ENCODE data around the gene SPARCL1.

SPARCL1 gene

DNA sequence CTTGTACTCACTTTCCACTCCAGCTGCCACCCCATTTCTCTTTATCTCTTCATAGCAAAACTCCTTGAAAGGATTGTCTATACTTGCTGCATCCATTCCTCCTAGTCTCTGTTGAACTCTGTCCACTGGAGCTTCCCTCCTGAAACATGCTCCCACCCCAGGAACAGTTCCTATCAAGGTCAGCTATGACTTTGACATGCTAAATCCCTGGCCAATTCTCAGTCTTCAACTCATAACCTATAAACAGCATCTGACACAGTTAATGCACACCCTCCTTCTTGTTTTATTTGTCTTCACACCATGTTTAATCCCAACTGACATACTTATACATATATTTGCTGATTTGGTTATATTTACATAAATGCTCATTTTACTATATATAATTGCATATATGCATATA is 47.8 kb downstream of the SPARCL1 start:
- TF ChIP-seq, protein P1, sequence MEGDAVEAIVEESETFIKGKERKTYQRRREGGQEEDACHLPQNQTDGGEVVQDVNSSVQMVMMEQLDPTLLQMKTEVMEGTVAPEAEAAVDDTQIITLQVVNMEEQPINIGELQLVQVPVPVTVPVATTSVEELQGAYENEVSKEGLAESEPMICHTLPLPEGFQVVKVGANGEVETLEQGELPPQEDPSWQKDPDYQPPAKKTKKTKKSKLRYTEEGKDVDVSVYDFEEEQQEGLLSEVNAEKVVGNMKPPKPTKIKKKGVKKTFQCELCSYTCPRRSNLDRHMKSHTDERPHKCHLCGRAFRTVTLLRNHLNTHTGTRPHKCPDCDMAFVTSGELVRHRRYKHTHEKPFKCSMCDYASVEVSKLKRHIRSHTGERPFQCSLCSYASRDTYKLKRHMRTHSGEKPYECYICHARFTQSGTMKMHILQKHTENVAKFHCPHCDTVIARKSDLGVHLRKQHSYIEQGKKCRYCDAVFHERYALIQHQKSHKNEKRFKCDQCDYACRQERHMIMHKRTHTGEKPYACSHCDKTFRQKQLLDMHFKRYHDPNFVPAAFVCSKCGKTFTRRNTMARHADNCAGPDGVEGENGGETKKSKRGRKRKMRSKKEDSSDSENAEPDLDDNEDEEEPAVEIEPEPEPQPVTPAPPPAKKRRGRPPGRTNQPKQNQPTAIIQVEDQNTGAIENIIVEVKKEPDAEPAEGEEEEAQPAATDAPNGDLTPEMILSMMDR (IDR thresholded peaks at IDR 0.05; ENCODE audit: borderline replicate concordance, insufficient read depth, low read depth, low read length): no peak
- H3K4me3 ChIP-seq (ENCODE audit: low read depth, low read length): no peak overlapping the region

GRCh38 chr4:87478732-87479250 is 50.4 kb downstream of the SPARCL1 start:
- TF ChIP-seq, protein P1 (IDR thresholded peaks at IDR 0.05; ENCODE audit: borderline replicate concordance, insufficient read depth, low read depth, low read length): no peak
- no peak overlapping the region for H3K4me3 ChIP-seq (ENCODE audit: low read depth, low read length)

DNA sequence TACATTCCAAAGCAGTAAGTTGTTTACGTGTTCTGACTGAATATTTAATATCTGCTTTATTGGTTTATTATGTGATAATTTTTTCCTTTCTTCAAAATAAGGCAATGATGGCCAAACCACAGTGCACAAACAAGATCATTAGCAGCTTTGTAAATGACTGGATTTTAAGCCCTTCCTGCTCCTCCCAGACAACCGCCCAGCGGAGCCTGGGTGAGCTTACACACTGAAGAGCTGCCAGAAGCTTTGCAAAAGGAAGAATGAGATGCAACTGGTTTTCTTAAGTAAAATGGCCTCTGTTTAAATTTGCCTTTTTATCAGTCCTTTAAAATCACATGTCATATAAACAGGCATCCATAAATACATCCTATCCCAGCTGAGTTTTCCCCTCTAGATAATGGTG is 52.2 kb downstream of the SPARCL1 start:
- TF ChIP-seq, protein P1 (IDR thresholded peaks at IDR 0.05; ENCODE audit: borderline replicate concordance, insufficient read depth, low read depth, low read length): no peak

DNA sequence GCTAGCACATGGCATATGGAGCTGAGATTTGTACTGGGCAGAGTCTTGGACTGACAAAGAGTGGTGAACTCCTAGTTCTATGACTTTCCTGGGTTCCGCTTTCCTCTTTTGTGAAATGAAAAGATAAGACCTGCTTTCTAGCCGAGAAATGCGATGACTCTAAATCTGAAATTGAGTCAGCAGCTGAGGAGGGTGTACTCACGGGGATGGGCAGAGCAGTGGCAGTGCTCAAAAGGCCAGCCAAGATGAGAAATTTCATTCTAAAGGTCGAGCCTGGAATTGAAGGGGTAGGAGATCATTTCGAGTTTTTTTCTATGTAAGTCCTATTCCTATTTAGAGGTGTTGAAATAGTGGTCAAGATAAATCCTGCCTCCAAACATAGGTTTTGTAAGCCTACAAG is 59.8 kb downstream of the SPARCL1 start:
- TF ChIP-seq, protein P1 (IDR thresholded peaks at IDR 0.05; ENCODE audit: borderline replicate concordance, insufficient read depth, low read depth, low read length): no peak
- no peak overlapping the region for H3K4me3 ChIP-seq (ENCODE audit: low read depth, low read length)

More for the DNA sequence above, 52.2 kb downstream of the SPARCL1 start:
- H3K4me3 ChIP-seq (ENCODE audit: low read depth, low read length): no peak overlapping the region

- no peak overlapping the region for H3K4me3 ChIP-seq (ENCODE audit: low read depth, low read length)
- TF ChIP-seq, protein P1 (IDR thresholded peaks at IDR 0.05; ENCODE audit: borderline replicate concordance, insufficient read depth, low read depth, low read length): 0 out of 2 replicates have a peak, but pooled peaks have one; percentile 6
These were observed 63.3 kb downstream of the SPARCL1 start for GRCh38 chr4:87465739-87466366.

GRCh38 chr4:87462102-87462501 is 67.1 kb downstream of the SPARCL1 start:
- H3K4me3 ChIP-seq (ENCODE audit: low read depth, low read length): no peak overlapping the region
- TF ChIP-seq, protein P1 (IDR thresholded peaks at IDR 0.05; ENCODE audit: borderline replicate concordance, insufficient read depth, low read depth, low read length): no peak

- TF ChIP-seq, protein P1 (IDR thresholded peaks at IDR 0.05; ENCODE audit: borderline replicate concordance, insufficient read depth, low read depth, low read length): no peak
- H3K4me3 ChIP-seq (ENCODE audit: low read depth, low read length): no peak overlapping the region
These were observed 67.9 kb downstream of the SPARCL1 start for GRCh38 chr4:87461281-87461700.

Measured in GM12875 (cell line).